Activated CD4-positive, CD25-positive, alpha-beta regulatory T cell treated with anti-CD3 and anti-CD28 coated beads, Interleukin-2, amount 50 U/mL, for 72 hours (primary cell): Measurements from ENCODE around the gene DAND5.

ENCODE experiments used
- DNase-seq: peaks from one replicate; pipeline ENCODE4 v3.0.0; 2021

DAND5 gene

DNA sequence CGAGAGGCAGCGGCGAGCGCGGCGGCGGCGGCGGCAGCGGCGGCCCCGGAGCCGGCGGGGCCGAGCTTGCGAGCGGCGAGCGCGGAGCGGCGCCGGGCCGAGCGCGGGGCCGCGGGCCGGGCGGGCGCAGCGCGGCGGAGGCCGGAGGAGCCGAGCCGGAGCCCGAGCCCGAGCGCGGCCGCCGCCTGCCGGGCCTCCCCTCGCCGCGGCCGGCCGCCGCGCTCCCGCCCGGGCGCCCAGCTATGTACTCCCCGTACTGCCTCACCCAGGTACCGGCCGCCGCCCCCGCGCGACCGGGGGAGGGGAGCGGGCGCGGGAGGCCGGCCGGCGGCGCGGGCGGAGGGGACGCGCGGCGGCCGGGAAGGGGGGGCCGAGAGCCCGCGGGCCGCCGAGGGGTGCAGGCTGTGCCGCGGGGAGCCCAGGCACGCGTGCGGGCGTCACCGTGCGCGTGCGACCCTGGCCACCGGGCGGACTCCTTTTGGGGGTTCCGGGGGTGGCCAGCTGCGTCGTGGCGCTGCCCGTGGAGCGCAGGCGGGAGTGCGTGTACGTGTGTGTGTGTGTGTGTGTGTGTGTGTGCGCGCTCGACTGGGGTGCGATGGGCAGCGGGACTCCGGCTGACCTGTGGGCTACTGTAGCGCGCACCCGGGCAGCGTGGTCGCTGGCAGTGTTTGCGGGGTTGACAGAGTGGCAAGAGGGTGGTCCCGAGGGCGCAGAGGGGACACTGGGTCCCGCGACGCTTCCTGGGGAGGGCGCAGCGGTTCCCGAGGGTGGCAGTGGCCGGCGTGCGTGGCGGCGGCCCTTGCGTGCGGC is 26.4 kb downstream of the DAND5 start:
- no peak for DNase-seq

DNA sequence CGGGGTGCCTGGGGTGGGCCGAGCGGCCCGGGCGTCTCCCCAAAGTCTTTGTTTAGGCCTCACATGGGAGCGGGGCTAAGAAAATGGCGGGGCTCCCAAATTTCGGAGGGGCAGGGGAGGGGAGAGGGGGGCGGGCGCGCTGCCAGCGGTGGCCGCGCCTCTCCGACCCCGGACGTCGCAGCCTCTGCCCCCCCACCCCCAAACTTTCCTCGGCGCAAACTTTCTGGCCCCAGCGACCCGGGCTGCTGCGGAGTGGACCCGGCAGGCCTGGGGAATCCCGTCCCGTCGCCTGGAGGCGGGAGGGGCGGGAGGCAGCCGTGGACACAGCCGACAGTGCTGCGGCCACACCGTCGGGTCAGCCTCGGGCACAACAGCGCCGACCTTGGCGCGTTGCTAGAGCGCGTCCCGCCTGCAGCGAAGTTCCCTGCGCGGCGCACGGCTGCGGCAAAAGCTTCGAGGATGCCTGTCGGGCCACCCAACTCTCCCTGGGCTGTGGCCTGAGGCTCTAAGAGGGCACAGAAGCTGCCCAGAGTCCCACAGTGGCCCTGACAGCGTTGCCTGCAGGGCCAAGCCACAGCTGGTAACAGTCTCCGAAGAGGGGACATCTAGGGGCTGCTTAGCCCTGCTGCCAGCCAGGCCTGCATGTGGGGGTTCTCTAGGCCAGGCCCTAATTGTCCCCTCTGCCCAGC is 27.2 kb downstream of the DAND5 start:
- DNase-seq = no peak

DNA sequence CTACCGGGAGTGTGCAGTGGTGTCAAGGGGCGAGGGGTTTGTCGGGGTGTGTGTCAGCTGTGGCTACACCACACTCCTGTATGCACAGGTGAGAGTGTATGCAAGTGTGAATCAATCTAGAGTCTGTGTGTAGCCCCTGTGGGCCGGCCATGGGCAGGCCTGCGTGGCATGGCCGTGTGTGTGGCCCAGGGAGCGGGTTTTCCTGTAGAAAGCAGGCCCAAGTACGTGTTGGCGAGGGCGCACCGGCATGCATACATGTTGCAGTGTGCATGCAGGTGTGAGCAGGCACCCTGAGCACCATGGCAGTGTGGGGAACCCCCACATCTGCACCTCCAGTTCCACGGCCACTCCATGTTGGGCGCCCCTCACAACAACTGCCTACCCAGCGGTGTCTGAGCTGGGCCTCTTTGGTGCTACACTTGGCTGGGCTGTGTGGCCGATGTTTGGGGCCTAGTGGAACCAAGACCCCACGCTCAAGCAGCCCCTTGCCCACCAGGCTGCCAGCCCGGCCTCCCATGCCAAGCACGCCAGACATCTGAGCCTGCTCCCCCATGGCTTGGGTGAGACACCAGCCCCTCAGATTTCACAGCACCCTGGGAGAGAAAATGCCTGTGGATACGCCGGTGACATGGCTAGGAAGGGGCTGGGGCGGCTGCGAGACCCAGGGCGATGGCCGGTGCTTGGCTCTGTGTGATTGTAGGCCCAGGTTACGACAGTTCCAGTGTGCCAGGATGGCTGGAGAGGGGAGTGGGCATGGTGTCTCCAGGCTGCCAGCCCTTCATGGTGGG is 28.0 kb downstream of the DAND5 start:
- DNase-seq = no peak

DNA sequence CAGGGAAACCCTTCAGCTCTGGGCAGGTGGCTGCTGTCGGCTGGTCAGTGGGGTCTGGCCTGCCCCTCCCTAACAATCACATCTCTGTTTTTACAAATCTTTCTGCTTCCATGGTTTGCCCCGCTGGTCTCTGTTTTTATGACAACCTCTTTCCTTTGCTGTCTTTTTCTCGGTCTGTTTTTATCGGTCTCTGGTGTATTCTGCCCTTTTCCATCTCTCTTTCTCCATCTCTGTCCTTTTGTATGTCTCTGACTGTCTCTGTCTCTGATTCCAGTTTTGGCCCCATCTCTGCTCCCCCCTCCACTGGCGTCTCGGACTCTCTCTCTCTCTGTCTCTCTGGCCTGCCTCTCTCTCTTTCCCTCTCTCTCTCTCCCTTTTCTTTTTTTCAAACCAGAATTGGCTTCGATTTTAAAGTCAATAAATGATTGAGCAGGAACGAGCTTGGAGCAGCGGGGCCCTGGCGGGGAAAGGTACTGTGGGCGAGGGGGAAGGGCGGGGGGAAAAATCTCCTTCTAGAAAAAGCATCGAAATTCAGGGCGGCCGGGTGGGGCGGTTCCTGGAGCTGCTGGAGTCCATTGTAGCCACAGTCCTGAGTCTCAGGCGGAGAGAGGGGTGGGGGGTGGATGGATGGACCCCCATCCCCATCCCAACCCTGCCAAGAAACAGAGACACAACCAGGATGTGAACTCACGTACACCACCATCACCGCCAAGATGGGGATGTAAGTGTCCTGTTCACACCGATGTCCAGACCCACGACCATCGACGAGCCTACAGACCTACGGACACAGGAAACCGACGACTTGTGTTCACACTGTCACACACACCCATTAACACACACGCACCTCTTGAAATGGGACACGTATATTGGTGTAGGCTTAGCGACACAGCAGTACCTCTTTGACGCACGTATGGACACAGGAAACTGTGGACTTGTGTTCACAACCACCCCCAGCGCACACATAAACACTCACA is 28.9 kb downstream of the DAND5 start:
- no peak for DNase-seq

DNA sequence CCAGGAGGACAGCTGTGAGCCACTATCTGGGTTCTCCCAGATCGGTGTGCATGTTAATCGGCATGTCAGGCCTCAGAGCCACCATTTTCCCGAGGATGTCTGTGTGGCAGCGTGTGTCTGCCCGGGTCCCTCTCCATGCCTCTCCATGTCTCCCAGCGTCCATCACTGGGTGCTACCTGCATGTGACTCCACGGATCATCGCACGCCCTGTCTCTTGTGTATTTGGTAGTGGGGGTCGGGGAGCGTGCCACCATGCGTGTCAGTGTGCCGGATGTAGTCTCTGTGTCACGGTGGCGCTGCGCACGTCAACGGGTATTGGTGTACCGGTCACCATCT is 31.8 kb downstream of the DAND5 start:
- no peak for DNase-seq

DNA sequence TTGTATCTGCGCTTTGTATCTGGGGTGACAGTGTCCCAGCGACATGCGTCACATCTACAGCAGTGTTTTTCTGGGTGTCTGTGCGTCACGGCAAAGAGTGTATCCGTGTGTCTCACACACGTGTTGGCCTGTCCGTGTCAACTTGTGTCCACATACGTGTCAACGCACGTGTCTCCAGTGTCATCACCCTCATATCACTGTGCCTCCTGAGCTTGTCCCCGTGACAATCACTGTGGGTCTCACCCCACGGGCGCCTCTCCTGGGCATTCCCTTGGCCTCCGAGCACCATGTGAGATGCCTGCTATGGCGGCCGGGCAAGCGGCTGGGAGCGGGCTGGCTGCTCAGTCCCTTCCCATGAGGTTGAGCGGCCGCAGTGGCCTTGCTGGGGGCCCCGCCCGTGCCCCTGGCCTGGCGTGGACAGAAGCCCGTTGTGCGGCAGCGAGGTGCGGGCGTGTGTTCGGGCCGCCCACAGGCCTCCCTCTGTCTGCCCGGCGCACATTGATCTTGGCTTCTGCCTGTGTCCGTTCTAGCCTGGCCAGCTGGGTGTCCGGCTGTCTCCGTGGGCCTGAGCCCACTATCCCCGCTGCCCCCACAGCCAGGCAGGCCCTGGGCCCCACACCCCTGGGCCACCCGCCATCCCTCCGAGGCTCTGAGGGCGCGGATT is 32.3 kb downstream of the DAND5 start:
- no peak for DNase-seq

DNA sequence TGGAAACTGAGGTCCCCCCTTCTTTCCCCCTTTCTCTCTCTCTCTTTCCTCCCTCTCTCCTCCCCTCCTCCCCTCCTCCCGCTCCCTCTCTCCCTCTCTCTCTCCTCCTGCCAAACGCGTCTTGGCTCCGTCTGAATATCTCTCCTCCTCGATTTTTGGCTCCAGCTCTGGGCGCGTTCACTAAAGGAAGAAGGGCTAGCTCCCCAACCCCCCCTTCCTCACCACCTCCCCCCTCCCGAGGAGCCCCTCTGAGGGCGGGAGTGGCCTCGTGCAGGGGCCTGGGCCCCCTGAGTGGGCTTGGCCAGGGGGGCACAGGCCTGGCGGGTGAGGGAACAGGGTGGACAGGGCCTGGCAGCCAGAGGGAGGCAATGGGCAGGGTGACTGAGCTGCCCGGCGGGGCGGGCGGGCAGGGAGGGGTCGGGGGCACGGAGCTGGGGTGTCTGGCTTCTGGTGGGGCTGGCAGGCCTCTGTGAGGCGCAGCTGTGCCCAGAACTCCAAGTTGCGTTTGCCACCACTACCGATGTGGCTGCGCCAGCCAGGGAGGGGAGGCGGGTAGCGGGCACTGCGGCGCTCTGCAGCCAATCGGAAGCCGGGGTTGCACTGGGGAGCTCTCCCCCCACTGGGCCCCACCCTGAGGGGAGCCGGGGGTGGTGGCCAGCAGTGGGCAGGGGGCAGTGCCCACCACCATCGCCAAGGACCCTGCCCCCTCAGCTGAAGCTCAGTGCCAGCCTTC is 33.0 kb downstream of the DAND5 start:
- DNase-seq = no peak

DNA sequence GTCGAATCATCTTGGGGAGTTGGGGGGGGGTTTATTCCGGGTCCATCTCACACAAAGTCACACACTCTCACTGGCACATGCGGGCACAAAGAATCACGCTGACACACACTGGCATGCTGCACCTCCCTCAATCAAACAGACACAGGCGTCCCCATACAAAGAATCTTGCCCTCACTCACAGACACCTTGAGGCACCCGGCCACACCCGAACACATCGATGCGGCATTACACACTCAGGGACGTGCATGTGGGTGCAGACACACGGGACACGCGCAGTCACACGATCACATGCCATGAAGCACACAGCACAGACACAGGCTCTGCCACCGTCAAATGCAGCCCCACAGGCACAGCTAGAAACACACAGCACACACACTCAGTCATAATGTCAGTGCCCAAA is 33.7 kb downstream of the DAND5 start:
- no peak for DNase-seq

DNA sequence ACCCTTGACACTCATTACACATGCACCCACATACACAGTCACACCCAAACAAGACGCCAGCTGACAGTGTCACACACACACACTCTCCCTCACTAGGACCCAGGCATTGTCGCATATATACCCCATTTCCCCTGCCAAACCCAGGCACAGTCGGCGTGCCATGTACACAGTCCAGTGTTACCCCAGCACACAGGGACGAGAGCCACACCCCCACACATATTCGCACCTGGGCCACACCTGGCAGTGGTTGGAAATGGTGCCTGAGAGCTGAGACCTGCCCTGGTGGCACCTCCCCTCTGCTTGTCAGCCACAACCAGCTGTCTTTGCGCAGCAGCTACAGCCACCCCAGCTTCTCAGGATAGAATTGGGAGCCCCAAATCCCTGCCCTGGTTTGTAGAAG is 34.9 kb downstream of the DAND5 start:
- DNase-seq = no peak

DNA sequence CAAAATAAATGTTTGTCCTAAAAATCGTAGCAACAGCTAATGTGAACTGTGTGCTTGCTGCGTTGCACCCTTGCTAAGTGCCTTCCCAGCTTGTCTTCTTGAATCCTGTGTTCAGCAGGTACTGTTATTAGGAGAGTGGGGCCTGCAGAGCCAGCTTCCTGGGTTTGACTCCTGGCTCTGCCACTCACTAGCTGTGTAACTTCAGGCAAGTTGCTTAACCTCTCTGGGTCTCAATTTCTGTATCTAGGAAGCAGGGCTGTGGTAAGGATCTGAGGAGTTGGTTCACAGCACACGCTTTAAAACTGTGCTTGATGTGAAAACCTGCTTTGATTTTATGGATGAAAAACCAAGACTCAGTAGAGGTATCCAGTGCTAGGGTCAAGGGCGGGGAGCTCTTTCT is 35.9 kb downstream of the DAND5 start:
- no peak for DNase-seq

DNA sequence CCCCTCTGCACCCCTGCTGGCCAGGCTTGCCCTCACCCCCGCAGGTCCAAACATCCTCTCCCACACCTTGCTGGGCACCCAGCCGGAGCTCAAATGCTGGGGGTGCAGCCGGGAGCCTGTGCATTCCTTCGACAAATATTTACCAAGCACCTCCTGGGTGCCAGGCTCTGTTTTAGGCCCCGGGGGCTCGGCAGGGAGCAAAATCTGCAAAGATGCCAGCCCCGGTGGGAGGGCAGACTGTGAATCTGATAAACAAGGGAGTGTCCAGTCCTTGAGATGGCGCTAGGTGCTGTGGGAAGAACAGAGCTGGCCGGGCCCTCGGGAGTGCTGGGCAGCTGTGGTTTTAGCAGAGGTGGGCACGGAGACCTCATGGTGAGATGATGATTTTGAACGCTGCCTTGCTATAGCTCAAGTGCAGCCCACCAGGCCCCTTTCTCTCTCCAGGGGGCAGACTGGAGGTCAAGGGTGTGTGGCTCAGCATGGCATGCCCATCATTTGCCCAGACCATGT is 36.5 kb downstream of the DAND5 start:
- DNase-seq = no peak

DNA sequence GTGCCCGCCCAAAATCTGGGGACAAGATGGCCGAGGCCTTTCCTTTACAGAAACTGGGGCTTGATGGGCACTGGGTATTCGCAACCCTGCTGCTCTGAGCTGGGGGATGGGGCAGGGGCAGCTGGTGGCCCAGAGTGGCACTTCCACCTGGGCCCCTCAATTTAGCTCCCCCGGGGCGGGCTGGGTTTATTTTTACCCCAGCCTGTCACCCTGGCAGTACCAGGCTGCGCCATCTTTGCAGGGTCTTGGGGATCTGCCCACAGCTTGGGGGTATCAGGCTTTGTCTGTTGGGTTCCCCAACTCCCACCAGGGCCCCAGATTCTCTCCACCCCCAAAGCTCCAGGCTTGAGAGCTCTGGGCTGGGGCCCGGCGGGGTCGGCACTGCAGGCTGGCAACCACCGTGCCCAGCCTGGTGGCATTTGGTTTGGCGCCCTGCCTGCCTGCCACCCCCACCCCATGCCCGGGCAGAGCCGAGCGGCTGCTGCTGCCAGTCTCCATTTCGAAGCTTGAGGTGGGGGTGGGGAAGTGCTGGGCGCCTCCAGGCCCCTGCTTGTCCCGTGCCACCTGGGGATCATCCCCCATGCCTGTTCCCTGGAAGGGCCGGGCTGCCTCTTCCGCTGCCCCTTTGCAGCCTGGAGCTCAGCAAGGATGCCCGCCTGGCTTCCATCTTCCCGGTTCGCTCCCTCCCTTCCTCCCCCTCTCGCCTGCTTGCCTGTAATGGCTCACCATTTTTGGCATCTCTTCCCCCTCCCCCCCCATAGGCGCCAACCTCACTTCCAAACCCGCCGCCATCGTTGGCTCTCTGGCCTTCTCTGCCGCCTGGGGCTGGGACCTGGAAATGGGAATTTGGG is 37.3 kb downstream of the DAND5 start:
- no peak for DNase-seq

DNA sequence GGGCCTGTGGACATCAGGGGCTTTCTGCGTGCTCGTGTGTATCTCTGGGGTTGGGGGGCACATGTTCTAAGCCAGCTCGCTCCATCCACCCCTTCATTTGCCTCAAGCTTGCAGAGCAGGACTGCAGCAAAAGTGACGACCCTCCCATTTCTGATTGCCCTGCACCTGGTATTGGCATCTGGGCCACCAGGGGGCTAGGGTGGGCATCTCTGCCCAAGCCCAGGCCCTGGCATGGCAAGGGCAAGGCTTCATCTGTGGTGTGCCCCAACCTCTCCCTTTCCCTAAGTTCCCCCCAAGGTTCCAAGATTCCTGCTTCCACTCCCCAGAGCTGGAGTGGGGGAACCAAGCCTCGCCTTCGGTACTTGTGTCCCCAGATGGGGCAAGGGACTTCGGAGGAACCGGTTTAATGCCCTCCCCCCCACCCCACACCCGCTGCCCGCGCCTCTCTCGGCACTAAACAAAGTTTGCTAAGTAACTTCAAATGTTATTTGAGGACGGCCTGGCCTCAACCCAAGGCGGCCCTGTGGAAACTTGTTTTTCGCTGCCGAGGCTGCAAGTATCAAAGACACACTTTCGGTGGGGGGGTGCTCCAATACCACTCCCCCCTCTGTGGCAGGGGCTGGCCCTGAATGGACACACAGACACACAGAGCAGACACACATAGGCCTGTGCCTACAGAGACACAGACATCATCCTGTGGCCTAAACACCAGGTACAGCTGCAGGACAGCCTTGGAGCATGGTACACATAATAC is 38.1 kb downstream of the DAND5 start:
- DNase-seq = no peak

DNA sequence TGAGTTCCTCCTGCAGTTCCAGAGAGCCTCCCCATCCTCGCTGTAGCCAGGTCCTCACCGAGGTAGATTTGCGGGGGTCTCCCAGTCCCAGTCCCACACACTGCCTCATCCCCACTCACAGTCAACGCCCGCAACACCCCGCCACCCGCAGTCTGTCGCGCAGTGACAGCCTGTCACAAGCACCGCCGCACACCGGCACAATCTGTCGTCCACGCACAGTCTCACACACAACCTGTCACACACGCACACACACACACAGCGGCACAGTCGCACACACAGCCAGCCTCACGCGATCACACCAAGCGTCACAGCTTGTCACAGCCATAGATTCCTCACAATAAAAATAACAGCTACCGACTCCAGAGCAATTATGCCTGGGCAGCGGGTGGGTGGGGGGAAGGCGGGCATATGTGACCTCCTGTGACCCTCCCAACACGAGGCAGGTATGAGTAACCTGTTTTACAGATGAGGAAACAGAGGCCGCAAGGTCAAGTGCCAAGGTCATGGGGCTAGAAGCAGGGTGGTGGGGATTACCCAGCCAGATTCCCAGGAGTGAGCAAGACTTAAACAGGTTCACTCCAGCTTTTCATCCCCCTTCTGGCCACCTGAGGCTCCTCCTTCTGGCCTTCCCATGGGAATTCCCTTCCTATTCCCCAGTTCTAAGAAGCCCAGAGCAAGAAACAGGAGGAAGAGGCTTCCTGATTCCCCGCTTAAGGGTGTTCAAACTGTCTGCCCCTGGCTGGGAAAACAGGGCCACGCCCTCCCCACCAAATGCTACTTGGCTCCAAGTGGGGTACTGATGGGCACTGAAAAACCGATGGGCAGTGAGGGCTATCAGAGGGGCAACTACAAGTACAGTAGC is 39.8 kb downstream of the DAND5 start:
- DNase-seq = no peak

DNA sequence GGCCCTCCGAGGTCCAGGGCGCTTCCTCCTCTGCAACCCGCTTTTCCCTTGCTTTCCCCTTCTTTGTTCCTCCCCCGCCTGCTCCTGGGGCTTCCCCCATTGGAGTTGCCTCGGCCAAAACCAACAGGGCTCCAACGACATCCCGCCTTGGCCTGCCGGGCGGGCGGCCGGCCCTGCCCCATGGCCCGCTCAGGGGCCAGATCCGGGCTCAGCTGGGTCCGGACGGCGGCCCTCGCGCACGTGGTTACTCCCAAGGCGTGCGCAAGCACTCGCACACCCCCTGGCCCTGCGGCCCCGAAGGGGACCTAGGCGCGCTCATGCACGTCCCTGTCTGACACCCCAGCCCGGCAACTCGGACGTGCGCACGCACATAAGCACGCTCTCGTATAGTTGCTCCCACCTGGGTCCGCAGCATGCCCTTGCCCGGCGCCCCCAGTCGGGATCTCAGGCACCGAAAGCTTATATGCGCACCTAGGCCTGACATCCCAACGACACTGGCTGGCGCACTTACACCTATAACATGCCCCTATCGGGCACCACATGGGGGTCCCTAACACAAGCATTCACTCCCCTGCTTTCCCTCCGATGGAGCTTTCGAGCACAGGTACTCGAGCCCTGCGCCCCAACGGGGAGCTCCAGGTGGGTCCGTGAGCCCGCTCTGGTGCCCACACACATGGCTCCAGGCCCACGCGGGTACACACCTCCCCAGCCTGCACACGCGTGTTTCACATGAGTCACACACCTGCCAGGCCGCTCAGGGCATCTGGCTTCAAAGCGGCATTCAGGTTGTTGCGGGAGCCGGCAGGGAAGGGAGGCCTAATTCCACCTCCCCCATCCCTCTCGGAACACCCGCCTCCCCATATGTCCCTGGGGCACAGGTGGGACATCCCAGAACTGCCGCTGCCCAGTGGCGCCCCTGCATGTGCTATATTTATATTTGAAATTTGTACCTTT is 40.9 kb downstream of the DAND5 start:
- DNase-seq = no peak

DNA sequence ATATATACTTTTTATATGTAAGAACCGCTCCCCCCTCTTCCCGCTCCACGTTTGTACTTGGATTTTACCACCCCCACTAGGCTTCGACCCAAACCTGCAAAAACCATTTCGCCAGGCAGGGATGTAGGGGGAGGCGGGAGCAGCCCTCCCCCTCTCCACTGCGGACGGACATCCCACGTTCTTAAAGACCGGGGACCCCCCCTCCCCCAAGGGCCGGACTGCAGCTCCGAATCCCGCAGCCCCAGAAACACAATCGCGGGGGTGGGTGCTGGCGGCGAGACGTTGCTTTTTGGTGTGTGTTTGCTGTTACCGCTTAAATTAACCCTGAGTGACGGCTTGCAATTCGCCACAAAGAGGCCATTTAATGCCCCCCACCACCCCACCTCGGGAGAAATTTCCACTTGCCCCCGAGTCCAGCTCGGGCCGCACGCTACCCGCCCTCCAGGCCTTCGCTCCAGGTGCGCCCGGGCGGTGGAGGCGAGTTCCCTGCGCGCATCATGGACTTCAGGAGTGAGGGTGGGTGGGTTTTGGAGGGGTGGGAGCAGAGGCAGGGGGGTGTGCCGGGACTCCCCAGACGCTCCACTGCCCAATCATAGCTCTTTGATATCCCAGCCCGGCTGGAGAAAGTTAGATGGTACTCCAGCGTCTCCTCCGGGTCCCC is 41.7 kb downstream of the DAND5 start:
- no peak for DNase-seq
